ENCODE data around the gene DNAH12. TPM values are rescaled to one million over a fixed set of nuclear protein-coding genes. Genes with fewer than 3 reads are reported as not detected.

Gene DNAH12
- total and polyA plus RNA-seq, 2 donors (not counting 1 experiment from before 2014, with no cell fraction given), result 0.12 to 0.17 TPM

GRCh38 chr3:57421336-57421735 lies 122.8 kb downstream of the DNAH12 start:
- TF ChIP-seq EZH2 (IDR thresholded peaks at IDR 0.05; ENCODE audit: low read length, missing control alignments) (no peak), CTCF (conservative IDR thresholded peaks at IDR 0.05 in 1 of 2, IDR thresholded peaks at IDR 0.05 in 1 of 2; ENCODE audit: low read depth in 1 of 2, low read length in 2 of 2) (no peak)
- Histone ChIP-seq H3K27me3 (ENCODE audit: control insufficient read depth, insufficient read depth, low read length) (no peaks in the 10 kb centered on the region), H3K9me3 (ENCODE audit: control insufficient read depth, insufficient read depth, low read depth, low read length) (no peaks in the 10 kb centered on the region), H2AFZ (ENCODE audit: low read length) (no peak overlapping the region), H3K4me1 (ENCODE audit: control insufficient read depth, extremely low read depth, insufficient read depth, low read length) (no peaks in the 10 kb centered on the region), H3K27ac (ENCODE audit: insufficient read depth, low read length) (no peak overlapping the region), H3K9ac (ENCODE audit: insufficient read depth, low read length) (no peak overlapping the region), H3K36me3 (ENCODE audit: control insufficient read depth, insufficient read depth, low read length) (no peaks in the 10 kb centered on the region), H4K20me1 (ENCODE audit: control insufficient read depth, extremely low read depth, insufficient read depth, low read length) (no peaks in the 10 kb centered on the region), H3K4me3 (replicated peaks in 1 of 4; ENCODE audit: control extremely low read depth in 1 of 4, insufficient read depth in 1 of 4, low read depth in 3 of 4, low read length in 4 of 4) (no peak overlapping the region), H3K79me2 (ENCODE audit: control insufficient read depth, insufficient read depth, low read length) (no peaks in the 10 kb centered on the region), H3K4me2 (ENCODE audit: extremely low read depth, insufficient read depth, low read length) (no peak overlapping the region)
- peak in 1 of 2 donors; percentile 13 for DNase-seq (ENCODE audit: low read depth in 2 of 2)

GRCh38 chr3:57420001-57420400 lies 124.1 kb downstream of the DNAH12 start:
- no peak overlapping the region for H3K9ac ChIP-seq (ENCODE audit: insufficient read depth, low read length)
- H3K27ac ChIP-seq (ENCODE audit: insufficient read depth, low read length), result no peak overlapping the region
- no peaks in the 10 kb centered on the region for H3K9me3 ChIP-seq (ENCODE audit: control insufficient read depth, insufficient read depth, low read depth, low read length)
- no peaks in the 10 kb centered on the region for H3K4me1 ChIP-seq (ENCODE audit: control insufficient read depth, extremely low read depth, insufficient read depth, low read length)
- no peak for DNase-seq (ENCODE audit: low read depth in 2 of 2)
- H3K79me2 ChIP-seq (ENCODE audit: control insufficient read depth, insufficient read depth, low read length), result no peaks in the 10 kb centered on the region
- H3K4me3 ChIP-seq (replicated peaks in 1 of 4; ENCODE audit: control extremely low read depth in 1 of 4, insufficient read depth in 1 of 4, low read depth in 3 of 4, low read length in 4 of 4), result no peak overlapping the region
- no peak overlapping the region for H3K4me2 ChIP-seq (ENCODE audit: extremely low read depth, insufficient read depth, low read length)
- no peaks in the 10 kb centered on the region for H3K36me3 ChIP-seq (ENCODE audit: control insufficient read depth, insufficient read depth, low read length)
- H4K20me1 ChIP-seq (ENCODE audit: control insufficient read depth, extremely low read depth, insufficient read depth, low read length), result no peaks in the 10 kb centered on the region
- no peak for TF ChIP-seq EZH2 (IDR thresholded peaks at IDR 0.05; ENCODE audit: low read length, missing control alignments)
- no peak for TF ChIP-seq CTCF (conservative IDR thresholded peaks at IDR 0.05 in 1 of 2, IDR thresholded peaks at IDR 0.05 in 1 of 2; ENCODE audit: low read depth in 1 of 2, low read length in 2 of 2)
- no peaks in the 10 kb centered on the region for H3K27me3 ChIP-seq (ENCODE audit: control insufficient read depth, insufficient read depth, low read length)
- H2AFZ ChIP-seq (ENCODE audit: low read length), result no peak overlapping the region

- Histone ChIP-seq H3K4me2 (ENCODE audit: extremely low read depth, insufficient read depth, low read length) (no peak overlapping the region), H3K27me3 (ENCODE audit: control insufficient read depth, insufficient read depth, low read length) (no peaks in the 10 kb centered on the region), H4K20me1 (ENCODE audit: control insufficient read depth, extremely low read depth, insufficient read depth, low read length) (no peaks in the 10 kb centered on the region), H3K36me3 (ENCODE audit: control insufficient read depth, insufficient read depth, low read length) (no peaks in the 10 kb centered on the region), H3K4me1 (ENCODE audit: control insufficient read depth, extremely low read depth, insufficient read depth, low read length) (no peaks in the 10 kb centered on the region), H2AFZ (ENCODE audit: low read length) (no peak overlapping the region), H3K79me2 (ENCODE audit: control insufficient read depth, insufficient read depth, low read length) (no peaks in the 10 kb centered on the region), H3K4me3 (replicated peaks in 1 of 4; ENCODE audit: control extremely low read depth in 1 of 4, insufficient read depth in 1 of 4, low read depth in 3 of 4, low read length in 4 of 4) (no peak overlapping the region), H3K9me3 (ENCODE audit: control insufficient read depth, insufficient read depth, low read depth, low read length) (no peaks in the 10 kb centered on the region), H3K9ac (ENCODE audit: insufficient read depth, low read length) (no peak overlapping the region), H3K27ac (ENCODE audit: insufficient read depth, low read length) (no peak overlapping the region)
- TF ChIP-seq EZH2 (IDR thresholded peaks at IDR 0.05; ENCODE audit: low read length, missing control alignments) (no peak), CTCF (conservative IDR thresholded peaks at IDR 0.05 in 1 of 2, IDR thresholded peaks at IDR 0.05 in 1 of 2; ENCODE audit: low read depth in 1 of 2, low read length in 2 of 2) (no peak)
- DNase-seq (ENCODE audit: low read depth in 2 of 2), result no peak
Observed at GRCh38 chr3:57411715-57412114, 132.4 kb downstream of the DNAH12 start.

Data from fibroblast of lung (primary cell).